ENCODE data around the gene OXSR1.
"Not testable (repeated sequence)": the region's sequence is repeated elsewhere in the genome, so short reads cannot be mapped to it uniquely, and the experiment has no call there.

GRCh38 chr3:38297053-38297452, 131.7 kb downstream of the OXSR1 start:
- not testable (repeated sequence) for TF ChIP-seq CTCF (IDR thresholded peaks at IDR 0.05); REST (IDR thresholded peaks at IDR 0.05; ENCODE audit: insufficient read depth in 1 of 2, low read depth in 2 of 2, low read length in 1 of 2); POLR2AphosphoS5 (IDR thresholded peaks at IDR 0.05; ENCODE audit: low read depth, low read length)

Data from Panc1 (cell line).